SK-N-SH (cell line): ENCODE results near the gene ETV3L. TPM values are rescaled to one million over a fixed set of nuclear protein-coding genes. Genes with fewer than 3 reads are reported as not detected.
A peak's percentile ranks its signal among the peaks of the same experiment; 100 is the strongest.

Experiments
- CTCF ChIA-PET: fragments of 300-600, 350-600 bp; formaldehyde crosslinking; extraction: SDS; loops from one replicate; lab custom pipeline; 2021; lab: Yijun Ruan, JAX
- POLR2A ChIA-PET: fragments of 350-600 bp; sonication (Branson Sonifier 250); formaldehyde crosslinking; extraction: SDS; loops from one replicate; lab custom pipeline; 2020; ENCODE audit warnings: antibody characterized with exemption, inconsistent platforms; lab: Yijun Ruan, JAX
- DNase-seq: peaks from one replicate; pipeline ENCODE4 v3.0.0; 2012
- H2AFZ ChIP-seq: fragments of 200-600 bp; sonication (generic); 2 replicates; pipeline ENCODE4 v1.8.1; 2016; ENCODE audit warnings: antibody characterized with exemption, mild to moderate bottlenecking, low read depth
- H3F3A ChIP-seq: fragments of 200-600 bp; sonication (generic); replicated peaks from 2 replicates; pipeline ENCODE3; 2016; ENCODE audit warnings: antibody characterized with exemption, mild to moderate bottlenecking; ENCODE audit not compliant: insufficient read depth
- H3K27ac ChIP-seq, 2 experiments: fragments of 200-500 bp in 1 of 2; fragments of 200-600 bp in 1 of 2; sonication (Bioruptor generic) in 1 of 2; sonication (generic), shearing (Covaris generic) in 1 of 2; 2 replicates each; pipeline versions ENCODE4 v1.5.1 to v1.6.1; 2014 to 2016; ENCODE audit warnings: low read depth in 2 of 2, inconsistent platforms in 1 of 2, low read length in 1 of 2, mild to moderate bottlenecking in 1 of 2, mixed read lengths in 1 of 2
- H3K27me3 ChIP-seq: fragments of 200-600 bp; sonication (generic), shearing (Covaris generic); 2 replicates; pipeline ENCODE4 v1.6.1; 2016; ENCODE audit warnings: mixed run types; ENCODE audit not compliant: insufficient read depth
- H3K36me3 ChIP-seq, 2 experiments: fragments of 200-500 bp in 1 of 2; fragments of 200-600 bp in 1 of 2; sonication (Bioruptor generic) in 1 of 2; sonication (generic) in 1 of 2; replicated peaks in 1 of 2; 2 replicates each; pipeline versions ENCODE3 to v1.5.1; 2014 to 2016; ENCODE audit warnings: low read length in 1 of 2, mild to moderate bottlenecking in 1 of 2; ENCODE audit not compliant: insufficient read depth in 2 of 2, control insufficient read depth in 1 of 2
- H3K4me1 ChIP-seq, 2 experiments: fragments of 200-500 bp in 1 of 2; fragments of 200-600 bp in 1 of 2; sonication (Bioruptor generic) in 1 of 2; sonication (generic), shearing (Covaris generic) in 1 of 2; 2 replicates each; pipeline versions ENCODE4 v1.5.1 to v1.6.1; 2014 to 2016; ENCODE audit warnings: low read depth in 1 of 2, low read length in 1 of 2, mixed run types in 1 of 2; ENCODE audit not compliant: insufficient read depth in 2 of 2, control insufficient read depth in 1 of 2
- H3K4me2 ChIP-seq: fragments of 200-600 bp; sonication (generic), shearing (Covaris generic); 2 replicates; pipeline ENCODE4 v1.6.1; 2017; ENCODE audit warnings: mixed run types
- H3K4me3 ChIP-seq, 2 experiments: fragments of 200-500 bp in 1 of 2; fragments of 200-600 bp in 1 of 2; sonication (Bioruptor generic) in 1 of 2; sonication (generic), shearing (Covaris generic) in 1 of 2; 2 replicates each; pipeline versions ENCODE4 v1.5.1 to v1.8.1; 2014 to 2016; ENCODE audit warnings: low read depth in 2 of 2, inconsistent platforms in 1 of 2, low read length in 1 of 2, mild to moderate bottlenecking in 1 of 2, mixed read lengths in 1 of 2, moderate library complexity in 1 of 2
- H3K79me2 ChIP-seq: fragments of 200-600 bp; sonication (generic); 2 replicates; pipeline ENCODE4 v1.8.1; 2017; ENCODE audit warnings: mild to moderate bottlenecking; ENCODE audit not compliant: insufficient read depth
- H3K9ac ChIP-seq: fragments of 200-600 bp; sonication (generic); 2 replicates; pipeline ENCODE4 v1.6.1; 2017; ENCODE audit warnings: mixed run types
- H3K9me2 ChIP-seq: fragments of 200-600 bp; sonication (generic); 2 replicates; pipeline ENCODE4 v1.6.1; 2017; ENCODE audit warnings: mixed run types
- H3K9me3 ChIP-seq: fragments of 200-600 bp; sonication (generic); 2 replicates; pipeline ENCODE4 v1.6.1; 2017; ENCODE audit warnings: mixed run types, mild to moderate bottlenecking, moderate library complexity
- H4K20me1 ChIP-seq: fragments of 200-600 bp; sonication (generic); 2 replicates; pipeline ENCODE4 v1.6.1; 2017; ENCODE audit warnings: mild to moderate bottlenecking, mixed run types; ENCODE audit not compliant: insufficient read depth
- CHD2 ChIP-seq: fragments of 150-350 bp; IDR thresholded peaks from 2 replicates; pipeline ENCODE4 v1.6.1; 2018; ENCODE audit warnings: low read length; ENCODE audit not compliant: partially characterized antibody
- ELF1 ChIP-seq: IDR thresholded peaks from 2 replicates; pipeline ENCODE4 v1.4.0; 2012
- EZH2phosphoT487 ChIP-seq: fragments of 200-600 bp; sonication (generic); IDR thresholded peaks from 2 replicates; pipeline ENCODE4 v1.6.1; 2017; ENCODE audit warnings: low read depth, mixed run types, mild to moderate bottlenecking, antibody characterized with exemption, moderate library complexity, borderline replicate concordance
- FOSL2 ChIP-seq: IDR thresholded peaks from 2 replicates; pipeline ENCODE4 v1.4.0; 2012; ENCODE audit warnings: low read depth, mild to moderate bottlenecking, moderate library complexity, borderline replicate concordance
- FOXJ3 ChIP-seq: sonication (generic); formaldehyde crosslinking; IDR thresholded peaks from 2 replicates; pipeline ENCODE4 v1.5.1; 2020; ENCODE audit warnings: mild to moderate bottlenecking, missing genetic modification reagents
- GABPA ChIP-seq: IDR thresholded peaks from 2 replicates; pipeline ENCODE4 v1.4.0; 2012; ENCODE audit warnings: low read depth, mild to moderate bottlenecking
- GATA2 ChIP-seq: sonication (generic); formaldehyde crosslinking; IDR thresholded peaks from 2 replicates; pipeline ENCODE4 v1.5.0; 2020; ENCODE audit warnings: mild to moderate bottlenecking, missing genetic modification reagents
- JUND ChIP-seq: IDR thresholded peaks from 2 replicates; pipeline ENCODE4 v1.4.0; 2012
- MEF2A ChIP-seq: IDR thresholded peaks from 2 replicates; pipeline ENCODE4 v1.4.0; 2012; ENCODE audit warnings: low read depth, borderline replicate concordance
- MXI1 ChIP-seq: IDR thresholded peaks from 2 replicates; pipeline ENCODE4 v1.6.1; 2012; ENCODE audit warnings: mild to moderate bottlenecking, low read depth, low read length, improper control_type of control experiment
- NFIC ChIP-seq: IDR thresholded peaks from 2 replicates; pipeline ENCODE4 v1.4.0; 2012; ENCODE audit warnings: borderline replicate concordance
- NRF1 ChIP-seq: IDR thresholded peaks from 2 replicates; pipeline ENCODE4 v1.6.1; 2012; ENCODE audit warnings: low read depth, mild to moderate bottlenecking, low read length
- PBX3 ChIP-seq: IDR thresholded peaks from 2 replicates; pipeline ENCODE4; 2012
- RFX5 ChIP-seq: IDR thresholded peaks from 2 replicates; pipeline ENCODE4 v1.6.1; 2012; ENCODE audit warnings: mild to moderate bottlenecking, improper control_type of control experiment, low read length
- RXRA ChIP-seq: IDR thresholded peaks from 2 replicates; pipeline ENCODE4 v1.4.0; 2012; ENCODE audit warnings: low read depth, mild to moderate bottlenecking, borderline replicate concordance
- SMC3 ChIP-seq: IDR thresholded peaks from 2 replicates; pipeline ENCODE4 v1.6.1; 2012; ENCODE audit warnings: low read depth, low read length, improper control_type of control experiment
- TAF1 ChIP-seq: IDR thresholded peaks from 2 replicates; pipeline ENCODE4 v1.6.1; 2012; ENCODE audit warnings: low read depth, mild to moderate bottlenecking, low read length, moderate library complexity, borderline replicate concordance
- TCF12 ChIP-seq: IDR thresholded peaks from 2 replicates; pipeline ENCODE4 v1.4.0; 2012
- TEAD4 ChIP-seq: IDR thresholded peaks from 2 replicates; pipeline ENCODE4 v1.4.0; 2012; ENCODE audit warnings: mild to moderate bottlenecking, borderline replicate concordance; ENCODE audit not compliant: insufficient read depth
- USF1 ChIP-seq: IDR thresholded peaks from 2 replicates; pipeline ENCODE4 v1.4.0; 2012; ENCODE audit warnings: low read depth, borderline replicate concordance
- WGBS: methylation state at CpG from one replicate; pipeline ENCODE4 v1.1.6; 2017; ENCODE audit warnings: low lambda C conversion rate; 5-methylcytosine and 5-hydroxymethylcytosine counted together
- polyA plus RNA-seq, 3 experiments: library from polyadenylated mRNA; depleted of rRNA; stranded (reverse); fragments of >200 nt; gene quantifications; 2 replicates each; pipeline ENCODE4 v1.2.3, GENCODE V29; 2012
- TF ChIP-seq, protein P1 (sequence below): IDR thresholded peaks from 2 replicates; pipeline ENCODE4 v1.6.1; 2012; ENCODE audit warnings: mild to moderate bottlenecking, low read depth, low read length, moderate library complexity
- TF ChIP-seq, protein P2 (sequence below): fragments of 200-600 bp; sonication (generic); IDR thresholded peaks from 2 replicates; pipeline ENCODE4 v1.6.1; 2017; ENCODE audit warnings: antibody characterized with exemption, mild to moderate bottlenecking, moderate library complexity
- TF ChIP-seq, protein P3 (sequence below): IDR thresholded peaks from 2 replicates; pipeline ENCODE4 v1.4.0; 2012; ENCODE audit warnings: low read depth, borderline replicate concordance
- TF ChIP-seq, protein P4 (sequence below): IDR thresholded peaks from 2 replicates; pipeline ENCODE4 v1.4.0; 2012; ENCODE audit warnings: low read depth

ETV3L gene
- polyA plus RNA-seq, 1 of the 3 experiments (the other 2 are of a cell fraction) = not detected

GRCh38 chr1:157073944-157074685 lies 25.5 kb downstream of the ETV3L start:
- H2AFZ ChIP-seq = peak overlapping the region; percentile 29; the same call in 1 of the 2 replicates
- ChIA-PET POLR2A (interaction anchor here (1.6 kb wide), 1 partner anchor 160 kb away, joined by 3 read pairs; no protein-coding TSS in a partner anchor), CTCF (interaction anchor here (0.6 to 2.8 kb wide), 22 partner anchors 9 to 214 kb away, joined by 3 to 20 read pairs (median 4); partner anchors contain the start of genes ETV3 and NTRK1)
- H3F3A ChIP-seq = no peaks in the 10 kb centered on the region
- peak overlapping the region in 1 of 2 experiments; percentile 19; a peak in 1 of 4 replicates for H3K4me3 ChIP-seq
- no peaks in the 10 kb centered on the region for H3K9me3 ChIP-seq
- H3K27me3 ChIP-seq = peaks cover 12% of the 10 kb centered on the region; the same call in 1 of the 2 replicates
- peaks cover 0 to 8% of the 10 kb centered on the region in 2 experiments; a peak in 2 of 4 replicates for H3K4me1 ChIP-seq
- no peaks in the 10 kb centered on the region for H4K20me1 ChIP-seq
- H3K79me2 ChIP-seq = no peaks in the 10 kb centered on the region
- no peaks in the 10 kb centered on the region for H3K9me2 ChIP-seq
- H3K9ac ChIP-seq = no peak overlapping the region
- peak; percentile 67 for DNase-seq
- H3K36me3 ChIP-seq = no peaks in the 10 kb centered on the region
- WGBS = 82% methylated on average over 7 of the region's 35 CpGs
- peak overlapping the region; percentile 37 for H3K4me2 ChIP-seq
- H3K27ac ChIP-seq = no peak overlapping the region
- no peak for TF ChIP-seq GABPA
- no peak for TF ChIP-seq NRF1
- TF ChIP-seq FOXJ3 (CRISPR knock-in tag) = no peak
- TF ChIP-seq PBX3 = no peak
- no peak for TF ChIP-seq ELF1
- no peak for TF ChIP-seq TCF12
- no peak for TF ChIP-seq MEF2A
- TF ChIP-seq, protein P1, sequence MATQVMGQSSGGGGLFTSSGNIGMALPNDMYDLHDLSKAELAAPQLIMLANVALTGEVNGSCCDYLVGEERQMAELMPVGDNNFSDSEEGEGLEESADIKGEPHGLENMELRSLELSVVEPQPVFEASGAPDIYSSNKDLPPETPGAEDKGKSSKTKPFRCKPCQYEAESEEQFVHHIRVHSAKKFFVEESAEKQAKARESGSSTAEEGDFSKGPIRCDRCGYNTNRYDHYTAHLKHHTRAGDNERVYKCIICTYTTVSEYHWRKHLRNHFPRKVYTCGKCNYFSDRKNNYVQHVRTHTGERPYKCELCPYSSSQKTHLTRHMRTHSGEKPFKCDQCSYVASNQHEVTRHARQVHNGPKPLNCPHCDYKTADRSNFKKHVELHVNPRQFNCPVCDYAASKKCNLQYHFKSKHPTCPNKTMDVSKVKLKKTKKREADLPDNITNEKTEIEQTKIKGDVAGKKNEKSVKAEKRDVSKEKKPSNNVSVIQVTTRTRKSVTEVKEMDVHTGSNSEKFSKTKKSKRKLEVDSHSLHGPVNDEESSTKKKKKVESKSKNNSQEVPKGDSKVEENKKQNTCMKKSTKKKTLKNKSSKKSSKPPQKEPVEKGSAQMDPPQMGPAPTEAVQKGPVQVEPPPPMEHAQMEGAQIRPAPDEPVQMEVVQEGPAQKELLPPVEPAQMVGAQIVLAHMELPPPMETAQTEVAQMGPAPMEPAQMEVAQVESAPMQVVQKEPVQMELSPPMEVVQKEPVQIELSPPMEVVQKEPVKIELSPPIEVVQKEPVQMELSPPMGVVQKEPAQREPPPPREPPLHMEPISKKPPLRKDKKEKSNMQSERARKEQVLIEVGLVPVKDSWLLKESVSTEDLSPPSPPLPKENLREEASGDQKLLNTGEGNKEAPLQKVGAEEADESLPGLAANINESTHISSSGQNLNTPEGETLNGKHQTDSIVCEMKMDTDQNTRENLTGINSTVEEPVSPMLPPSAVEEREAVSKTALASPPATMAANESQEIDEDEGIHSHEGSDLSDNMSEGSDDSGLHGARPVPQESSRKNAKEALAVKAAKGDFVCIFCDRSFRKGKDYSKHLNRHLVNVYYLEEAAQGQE = no peak
- no peak for TF ChIP-seq TAF1
- TF ChIP-seq CHD2 = no peak
- TF ChIP-seq, protein P2, sequence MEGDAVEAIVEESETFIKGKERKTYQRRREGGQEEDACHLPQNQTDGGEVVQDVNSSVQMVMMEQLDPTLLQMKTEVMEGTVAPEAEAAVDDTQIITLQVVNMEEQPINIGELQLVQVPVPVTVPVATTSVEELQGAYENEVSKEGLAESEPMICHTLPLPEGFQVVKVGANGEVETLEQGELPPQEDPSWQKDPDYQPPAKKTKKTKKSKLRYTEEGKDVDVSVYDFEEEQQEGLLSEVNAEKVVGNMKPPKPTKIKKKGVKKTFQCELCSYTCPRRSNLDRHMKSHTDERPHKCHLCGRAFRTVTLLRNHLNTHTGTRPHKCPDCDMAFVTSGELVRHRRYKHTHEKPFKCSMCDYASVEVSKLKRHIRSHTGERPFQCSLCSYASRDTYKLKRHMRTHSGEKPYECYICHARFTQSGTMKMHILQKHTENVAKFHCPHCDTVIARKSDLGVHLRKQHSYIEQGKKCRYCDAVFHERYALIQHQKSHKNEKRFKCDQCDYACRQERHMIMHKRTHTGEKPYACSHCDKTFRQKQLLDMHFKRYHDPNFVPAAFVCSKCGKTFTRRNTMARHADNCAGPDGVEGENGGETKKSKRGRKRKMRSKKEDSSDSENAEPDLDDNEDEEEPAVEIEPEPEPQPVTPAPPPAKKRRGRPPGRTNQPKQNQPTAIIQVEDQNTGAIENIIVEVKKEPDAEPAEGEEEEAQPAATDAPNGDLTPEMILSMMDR = peak; percentile 57
- TF ChIP-seq TEAD4 = no peak
- no peak for TF ChIP-seq RFX5
- no peak for TF ChIP-seq GATA2 (CRISPR knock-in tag)
- TF ChIP-seq NFIC = no peak
- no peak for TF ChIP-seq JUND
- no peak for TF ChIP-seq RXRA
- no peak for TF ChIP-seq EZH2phosphoT487
- TF ChIP-seq SMC3 = peak; percentile 47
- no peak for TF ChIP-seq MXI1
- TF ChIP-seq, protein P3, sequence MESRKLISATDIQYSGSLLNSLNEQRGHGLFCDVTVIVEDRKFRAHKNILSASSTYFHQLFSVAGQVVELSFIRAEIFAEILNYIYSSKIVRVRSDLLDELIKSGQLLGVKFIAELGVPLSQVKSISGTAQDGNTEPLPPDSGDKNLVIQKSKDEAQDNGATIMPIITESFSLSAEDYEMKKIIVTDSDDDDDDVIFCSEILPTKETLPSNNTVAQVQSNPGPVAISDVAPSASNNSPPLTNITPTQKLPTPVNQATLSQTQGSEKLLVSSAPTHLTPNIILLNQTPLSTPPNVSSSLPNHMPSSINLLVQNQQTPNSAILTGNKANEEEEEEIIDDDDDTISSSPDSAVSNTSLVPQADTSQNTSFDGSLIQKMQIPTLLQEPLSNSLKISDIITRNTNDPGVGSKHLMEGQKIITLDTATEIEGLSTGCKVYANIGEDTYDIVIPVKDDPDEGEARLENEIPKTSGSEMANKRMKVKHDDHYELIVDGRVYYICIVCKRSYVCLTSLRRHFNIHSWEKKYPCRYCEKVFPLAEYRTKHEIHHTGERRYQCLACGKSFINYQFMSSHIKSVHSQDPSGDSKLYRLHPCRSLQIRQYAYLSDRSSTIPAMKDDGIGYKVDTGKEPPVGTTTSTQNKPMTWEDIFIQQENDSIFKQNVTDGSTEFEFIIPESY = no peak
- TF ChIP-seq, protein P4, sequence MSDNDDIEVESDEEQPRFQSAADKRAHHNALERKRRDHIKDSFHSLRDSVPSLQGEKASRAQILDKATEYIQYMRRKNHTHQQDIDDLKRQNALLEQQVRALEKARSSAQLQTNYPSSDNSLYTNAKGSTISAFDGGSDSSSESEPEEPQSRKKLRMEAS = no peak
- TF ChIP-seq FOSL2 = no peak
- no peak for TF ChIP-seq USF1
